Sigmoid colon (tissue), 7 donors: ENCODE results near the gene TSPEAR. TPM values are rescaled to one million over a fixed set of nuclear protein-coding genes. Genes with fewer than 3 reads are reported as not detected.

ENCODE experiments used
- DNase-seq: peaks from one replicate; pipeline ENCODE4 v3.0.0-alpha.2; 2019
- H3K27ac ChIP-seq, 4 donors: fragments of 200-600 bp; sonication (generic); one replicate each; pipeline ENCODE4 v1.5.1; 2016 to 2019; ENCODE audit warnings: mild to moderate bottlenecking in 1 of 4
- H3K27me3 ChIP-seq, 3 donors: fragments of 200-600 bp; sonication (generic); one replicate each; pipeline ENCODE4 v1.5.1; 2019; ENCODE audit warnings: mild to moderate bottlenecking in 1 of 3
- H3K36me3 ChIP-seq, 4 donors: fragments of 200-600 bp; sonication (generic); one replicate each; pipeline ENCODE4 v1.5.1; 2016 to 2019
- H3K4me1 ChIP-seq, 4 donors: fragments of 200-600 bp; sonication (generic); one replicate each; pipeline ENCODE4 v1.5.1; 2017 to 2019
- H3K4me3 ChIP-seq, 4 donors: fragments of 200-600 bp; sonication (generic); one replicate each; pipeline ENCODE4 v1.5.1; 2017 to 2019; ENCODE audit warnings: mild to moderate bottlenecking in 2 of 4, moderate library complexity in 1 of 4
- H3K9me3 ChIP-seq, 4 donors: fragments of 200-600 bp in 3 of 4; sonication (generic) in 3 of 4; one replicate each; pipeline versions ENCODE4 v1.5.1 to v1.6.1; 2013 to 2019
- EP300 ChIP-seq, 4 donors: sonication (generic); formaldehyde crosslinking; IDR thresholded peaks; one replicate each; pipeline ENCODE4 v1.6.1; 2017; ENCODE audit warnings: antibody characterized with exemption in 4 of 4
- POLR2A ChIP-seq, 2 donors: fragments of 450-650 bp; IDR thresholded peaks; one replicate each; pipeline ENCODE4 v1.6.1; 2016; ENCODE audit warnings: antibody characterized with exemption in 2 of 2, mild to moderate bottlenecking in 2 of 2, moderate library complexity in 2 of 2
- POLR2AphosphoS5 ChIP-seq, 4 donors: sonication (generic); formaldehyde crosslinking; IDR thresholded peaks; one replicate each; pipeline ENCODE4 v1.6.1; 2017; ENCODE audit warnings: antibody characterized with exemption in 4 of 4
- WGBS, 2 donors: extraction: QIAGEN DNeasy Blood & Tissue Kit; methylation state at CpG; one replicate each; pipeline ENCODE4 v1.1.7; 2013; 5-methylcytosine and 5-hydroxymethylcytosine counted together
- intact Hi-C: fragments of 100-400 bp; cut with DNase I; formaldehyde crosslinking; loops from one replicate; pipeline ENCODE4 v1.15.1; 2023
- polyA plus RNA-seq, 3 donors: library from polyadenylated mRNA; stranded (reverse); fragments of 200-250 nt; gene quantifications; one replicate each; pipeline ENCODE4 v1.2.3, GENCODE V29; 2013
- total RNA-seq, 4 donors: library from RNA; depleted of rRNA; stranded (reverse); fragments of >200 nt; gene quantifications; one replicate each; pipeline ENCODE4 v1.1.0, GENCODE V29; 2016
- TF ChIP-seq, protein P1 (sequence below), 4 experiments: fragments of 450-650 bp in 3 of 4; fragments of 200-600 bp in 1 of 4; IDR thresholded peaks; one replicate each; pipeline ENCODE4 v1.5.1; 2016 to 2019; ENCODE audit warnings: antibody characterized with exemption in 4 of 4, mild to moderate bottlenecking in 3 of 4, moderate library complexity in 2 of 4
- donor health status: healthy with polysubstance abuse.
- donor health status: Bipolar disorder and iron deficiency.
- donor health status: healthy.

Gene TSPEAR
- total and polyA plus RNA-seq, 7 donors: under 0.01 to 0.20 TPM; not detected in 5

DNA sequence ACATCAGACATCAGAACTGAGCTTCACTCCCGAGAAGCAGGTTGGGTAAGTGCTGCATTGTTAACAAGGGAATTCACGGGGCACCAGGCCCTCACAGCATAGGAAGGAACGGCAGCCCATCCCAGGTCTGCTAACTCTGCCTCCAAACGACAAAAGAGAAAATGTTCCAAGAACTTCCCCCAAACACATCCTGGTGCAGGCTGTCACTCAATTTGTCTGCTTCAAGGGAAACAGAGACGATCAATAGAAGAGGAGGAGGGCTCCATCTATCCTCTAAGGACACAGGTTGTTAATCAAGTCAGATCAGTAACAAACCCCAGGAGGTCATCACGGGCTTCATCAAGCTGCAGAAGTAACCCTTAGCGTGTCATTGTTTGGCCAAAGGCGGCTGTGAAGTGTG, 3.5 kb upstream of the TSPEAR start:
- Histone ChIP-seq H3K27ac (no peak overlapping the region), H3K9me3 (no peaks in the 10 kb centered on the region), H3K27me3 (peaks cover 20 to 48% (median 46%) of the 10 kb centered on the region in 3 donors), H3K4me3 (no peak overlapping the region), H3K36me3 (no peaks in the 10 kb centered on the region), H3K4me1 (peaks cover 0 to 10% (median 1%) of the 10 kb centered on the region in 4 donors)
- TF ChIP-seq EP300 (IDR thresholded peaks at IDR 0.05) (no peak), POLR2AphosphoS5 (IDR thresholded peaks at IDR 0.05) (no peak), POLR2A (IDR thresholded peaks at IDR 0.05) (no peak)
- TF ChIP-seq, protein P1, sequence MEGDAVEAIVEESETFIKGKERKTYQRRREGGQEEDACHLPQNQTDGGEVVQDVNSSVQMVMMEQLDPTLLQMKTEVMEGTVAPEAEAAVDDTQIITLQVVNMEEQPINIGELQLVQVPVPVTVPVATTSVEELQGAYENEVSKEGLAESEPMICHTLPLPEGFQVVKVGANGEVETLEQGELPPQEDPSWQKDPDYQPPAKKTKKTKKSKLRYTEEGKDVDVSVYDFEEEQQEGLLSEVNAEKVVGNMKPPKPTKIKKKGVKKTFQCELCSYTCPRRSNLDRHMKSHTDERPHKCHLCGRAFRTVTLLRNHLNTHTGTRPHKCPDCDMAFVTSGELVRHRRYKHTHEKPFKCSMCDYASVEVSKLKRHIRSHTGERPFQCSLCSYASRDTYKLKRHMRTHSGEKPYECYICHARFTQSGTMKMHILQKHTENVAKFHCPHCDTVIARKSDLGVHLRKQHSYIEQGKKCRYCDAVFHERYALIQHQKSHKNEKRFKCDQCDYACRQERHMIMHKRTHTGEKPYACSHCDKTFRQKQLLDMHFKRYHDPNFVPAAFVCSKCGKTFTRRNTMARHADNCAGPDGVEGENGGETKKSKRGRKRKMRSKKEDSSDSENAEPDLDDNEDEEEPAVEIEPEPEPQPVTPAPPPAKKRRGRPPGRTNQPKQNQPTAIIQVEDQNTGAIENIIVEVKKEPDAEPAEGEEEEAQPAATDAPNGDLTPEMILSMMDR (IDR thresholded peaks at IDR 0.05): no peak
- DNase-seq: no peak
- intact Hi-C loops: no loop called here
- 17 to 21% methylated on average over 8 of the region's 8 CpGs for WGBS, 2 donors

GRCh38 chr21:44713846-44714245, 2.5 kb upstream of the TSPEAR start:
- intact Hi-C loops: no loop called here
- WGBS, 2 donors: 87 to 90% methylated on average over 10 of the region's 10 CpGs
- TF ChIP-seq POLR2A (IDR thresholded peaks at IDR 0.05) (no peak), POLR2AphosphoS5 (IDR thresholded peaks at IDR 0.05) (no peak), EP300 (IDR thresholded peaks at IDR 0.05) (no peak)
- TF ChIP-seq, protein P1 (IDR thresholded peaks at IDR 0.05): no peak
- Histone ChIP-seq H3K4me3 (no peak overlapping the region), H3K4me1 (peaks cover 0 to 17% (median 8%) of the 10 kb centered on the region in 4 donors), H3K27ac (no peak overlapping the region), H3K9me3 (no peaks in the 10 kb centered on the region), H3K27me3 (peaks cover 27 to 57% (median 56%) of the 10 kb centered on the region in 3 donors), H3K36me3 (no peaks in the 10 kb centered on the region)
- peak; percentile 42 for DNase-seq

DNA sequence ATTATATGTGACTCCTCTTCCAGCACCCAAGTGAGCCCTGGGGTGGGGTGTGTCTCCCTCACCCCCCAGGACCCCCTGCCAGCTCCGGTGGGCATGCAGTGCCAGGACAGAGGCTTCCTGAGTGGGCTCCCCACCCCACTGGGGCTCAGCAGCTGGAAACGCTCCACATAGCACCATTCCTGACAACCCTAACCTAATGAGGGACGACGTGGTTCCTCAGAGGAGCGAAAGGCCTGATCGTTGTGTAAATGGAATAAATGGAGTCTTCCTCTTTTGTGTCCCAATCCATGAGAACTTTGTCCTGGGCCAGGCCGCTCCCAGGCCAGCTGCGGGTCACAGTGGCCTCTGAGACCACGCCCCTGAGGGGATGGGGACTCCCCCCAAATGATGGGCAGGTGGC, 1.8 kb upstream of the TSPEAR start:
- TF ChIP-seq, protein P1 (IDR thresholded peaks at IDR 0.05): no peak
- TF ChIP-seq POLR2A (IDR thresholded peaks at IDR 0.05) (no peak), POLR2AphosphoS5 (IDR thresholded peaks at IDR 0.05) (no peak), EP300 (IDR thresholded peaks at IDR 0.05) (no peak)
- DNase-seq: no peak
- intact Hi-C loops: no loop called here

GRCh38 chr21:44712203-44713028, 1.0 kb upstream of the TSPEAR start:
- 17 to 22% methylated on average over 22 of the region's 22 CpGs for WGBS, 2 donors
- H3K27me3 ChIP-seq: peaks cover 30 to 71% (median 65%) of the 10 kb centered on the region in 3 donors
- H3K4me3 ChIP-seq: no peak overlapping the region
- intact Hi-C loops: no loop called here
- H3K9me3 ChIP-seq: no peaks in the 10 kb centered on the region
- peaks cover 0 to 17% (median 8%) of the 10 kb centered on the region in 4 donors for H3K4me1 ChIP-seq
- no peaks in the 10 kb centered on the region for H3K36me3 ChIP-seq
- H3K27ac ChIP-seq: no peak overlapping the region
- TF ChIP-seq POLR2AphosphoS5 (IDR thresholded peaks at IDR 0.05) (no peak), EP300 (IDR thresholded peaks at IDR 0.05) (no peak), POLR2A (IDR thresholded peaks at IDR 0.05) (no peak)
- TF ChIP-seq, protein P1 (IDR thresholded peaks at IDR 0.05): no peak
- no peak for DNase-seq

More for the DNA sequence above, 1.8 kb upstream of the TSPEAR start:
- H3K9me3 ChIP-seq: no peaks in the 10 kb centered on the region
- H3K4me1 ChIP-seq: peaks cover 0 to 17% (median 8%) of the 10 kb centered on the region in 4 donors
- peaks cover 32 to 64% (median 58%) of the 10 kb centered on the region in 3 donors for H3K27me3 ChIP-seq
- no peak overlapping the region for H3K27ac ChIP-seq
- H3K4me3 ChIP-seq: no peak overlapping the region
- no peaks in the 10 kb centered on the region for H3K36me3 ChIP-seq
- WGBS, 2 donors: 23 to 51% methylated on average over 9 of the region's 9 CpGs
